Urothelium cell line (cell line): ENCODE measurements around the gene JPT1.
A peak's percentile ranks its signal among the peaks of the same experiment; 100 is the strongest.
"Not testable (repeated sequence)": the region's sequence is repeated elsewhere in the genome, so short reads cannot be mapped to it uniquely, and the experiment has no call there.

Experiments
- DNase-seq: peaks from one replicate; pipeline ENCODE4 v3.0.0; 2011; ENCODE audit warnings: low spot score, mixed read lengths
- FAIRE-seq: peaks from 2 replicates; lab custom pipeline; 2011; peaks lifted over from hg19 to GRCh38; lab: Jason Lieb, UNC

JPT1 gene

DNA sequence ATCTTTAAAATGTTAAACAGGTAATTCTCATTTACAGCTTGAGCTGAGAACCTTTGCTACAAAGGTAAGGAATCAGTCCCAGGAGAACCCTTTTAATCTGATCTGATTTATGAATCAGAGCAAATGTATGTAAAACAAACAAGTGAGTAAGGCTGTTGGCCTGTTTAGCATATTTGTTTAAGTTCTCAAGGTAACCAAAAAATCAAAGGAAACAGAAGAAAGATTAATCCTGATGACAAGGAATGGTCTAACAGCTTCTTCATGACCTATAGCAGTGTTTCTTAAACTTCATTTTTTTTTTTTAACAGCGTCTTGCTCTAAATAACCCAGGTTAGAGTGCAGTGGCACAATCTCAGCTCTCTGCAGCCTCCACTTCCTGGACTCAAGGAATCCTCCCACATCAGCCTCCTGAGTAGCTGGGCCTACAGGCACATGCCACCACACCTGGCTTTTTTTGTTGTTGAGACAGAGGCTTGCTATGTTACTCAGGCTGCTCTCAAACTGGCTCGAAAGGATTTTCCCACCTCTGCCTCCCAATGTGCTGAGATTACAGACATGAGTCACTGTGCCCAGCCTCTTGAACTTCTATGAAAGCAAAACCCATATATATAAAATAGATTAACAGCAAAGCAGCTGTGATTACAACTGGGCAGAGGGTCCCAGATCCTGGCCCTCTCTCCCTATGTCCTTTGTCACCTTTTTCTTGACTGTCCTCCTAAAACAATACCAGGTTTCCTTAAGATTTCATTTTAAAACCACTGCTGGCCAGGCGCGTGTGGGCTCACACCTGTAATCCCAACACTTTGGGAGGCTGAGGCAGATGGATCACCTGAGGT is 5.1 kb upstream of the JPT1 start:
- DNase-seq (no peak), FAIRE-seq (no peak)

DNA sequence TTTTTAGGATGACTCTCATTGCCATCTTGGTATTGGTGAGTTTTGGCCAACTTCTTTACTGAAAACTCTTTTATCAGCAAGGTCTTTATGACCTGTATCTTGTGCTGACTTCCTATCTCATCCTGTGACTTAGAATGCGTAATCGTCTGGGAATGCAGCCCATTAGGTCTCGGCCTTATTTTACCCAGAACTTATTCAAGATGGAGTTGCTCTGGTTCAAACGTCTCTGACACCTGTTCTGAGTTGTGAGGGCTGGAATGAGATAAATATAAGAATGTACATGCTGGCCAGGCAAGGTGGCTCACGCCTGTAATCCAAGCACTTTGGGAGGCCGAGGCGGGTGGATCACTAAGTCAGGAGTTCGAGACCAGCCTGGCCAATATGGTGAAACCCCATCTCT is 4.2 kb upstream of the JPT1 start:
- not testable (repeated sequence) for DNase-seq, FAIRE-seq

DNA sequence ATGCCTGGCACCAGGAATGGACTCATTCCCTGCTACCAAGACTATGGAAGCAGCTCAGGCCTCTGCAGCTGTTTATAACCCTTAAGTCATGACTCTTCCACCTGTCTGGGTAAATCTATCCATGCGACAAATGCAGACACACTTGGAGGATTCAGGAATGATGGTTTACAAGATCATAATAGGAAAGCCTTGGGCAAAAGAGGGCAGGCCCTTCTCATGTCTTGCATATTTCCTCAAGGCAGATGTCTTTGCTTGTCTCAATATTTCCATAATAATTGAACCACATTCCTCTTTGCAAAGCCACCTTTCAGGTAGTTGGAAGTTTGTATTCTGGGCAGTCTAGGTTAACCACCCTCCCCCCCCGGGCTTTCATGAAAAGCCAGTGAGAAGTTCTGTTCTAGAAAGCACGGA is 884 bp upstream of the JPT1 start:
- no peak for DNase-seq
- FAIRE-seq, result no peak

DNA sequence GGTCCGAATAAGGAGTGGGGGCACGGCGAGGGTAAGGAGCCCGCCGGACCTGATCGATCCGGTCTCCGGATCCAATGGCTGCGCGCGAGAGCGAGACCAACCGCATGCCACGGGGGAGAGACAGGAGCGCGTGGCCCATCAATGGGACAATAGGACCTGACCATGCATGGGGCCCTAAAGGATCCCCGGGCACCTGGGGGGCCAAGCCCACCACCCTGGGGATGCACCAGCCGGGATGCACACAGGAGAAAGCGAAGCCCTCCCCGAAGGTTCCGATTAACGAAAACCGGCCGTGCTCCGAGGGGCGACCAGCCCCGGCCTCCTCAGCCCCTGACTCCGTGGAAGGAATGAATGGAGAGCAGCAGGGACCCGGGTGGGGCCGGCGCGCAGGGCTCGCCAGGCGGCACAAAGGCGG is 525 bp downstream of the JPT1 start:
- FAIRE-seq, result no peak

DNA sequence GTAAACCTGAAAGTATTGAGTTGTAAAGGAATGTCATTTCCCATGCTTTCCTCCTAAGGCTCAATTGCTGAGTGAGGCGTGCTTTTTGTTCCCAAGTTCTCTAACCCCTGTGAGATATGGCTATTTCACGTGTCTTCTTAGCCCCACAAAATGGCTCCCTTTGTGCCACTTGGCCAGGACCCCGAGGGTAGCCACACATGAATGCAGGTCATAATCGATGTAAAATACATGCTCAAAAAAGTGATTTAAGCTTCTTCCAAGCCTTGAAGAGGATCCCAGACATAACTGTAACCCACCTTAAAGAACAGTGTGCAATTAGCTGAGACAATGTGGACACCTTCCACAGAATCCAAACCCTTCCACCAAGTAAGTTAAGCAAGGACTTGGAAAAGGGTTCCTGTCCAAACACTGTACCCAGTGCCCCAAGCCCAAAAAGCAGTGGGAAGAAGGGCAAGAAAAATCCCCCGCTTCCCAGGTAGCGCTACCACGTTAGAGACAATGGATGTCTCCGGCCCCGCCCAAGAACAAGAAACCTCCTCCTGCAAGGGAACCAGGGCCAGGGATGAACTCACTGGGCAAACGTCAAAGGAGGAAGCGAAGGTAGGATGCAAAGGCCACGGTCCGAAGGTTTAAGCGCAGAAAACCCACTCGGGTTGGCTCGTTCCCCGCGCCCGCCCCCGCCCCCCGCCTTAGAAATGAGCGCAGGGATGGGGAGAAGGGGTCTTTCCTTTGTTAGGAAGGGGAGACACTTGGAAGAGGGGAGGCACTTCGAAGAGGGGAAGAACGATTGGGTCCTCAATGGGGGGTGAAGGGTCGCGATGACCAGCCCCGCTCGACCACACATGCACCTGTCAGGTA is 1.2 kb downstream of the JPT1 start:
- FAIRE-seq (no peak), DNase-seq (peak; percentile 60)

More for the DNA sequence above, 525 bp downstream of the JPT1 start:
- peak; percentile 36 for DNase-seq

DNA sequence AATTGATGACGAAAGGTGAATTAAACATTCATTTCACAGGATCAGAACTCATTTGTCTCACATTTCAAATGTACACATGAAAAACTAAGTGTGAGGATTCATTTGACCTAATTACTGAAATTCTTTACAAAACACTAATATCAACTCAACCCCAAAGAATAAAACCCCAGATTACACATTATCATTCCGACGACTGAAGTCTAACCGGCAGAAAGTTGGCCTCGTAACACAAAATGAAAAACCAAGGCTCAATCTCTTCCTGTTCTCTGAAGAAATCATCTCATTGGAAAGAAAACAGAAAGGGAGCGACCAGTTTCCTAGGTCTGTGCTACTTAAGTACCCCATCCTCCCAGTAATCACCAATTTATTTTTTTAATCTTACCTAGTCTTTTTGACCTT is 1.8 kb downstream of the JPT1 start:
- DNase-seq, result no peak
- FAIRE-seq, result no peak

DNA sequence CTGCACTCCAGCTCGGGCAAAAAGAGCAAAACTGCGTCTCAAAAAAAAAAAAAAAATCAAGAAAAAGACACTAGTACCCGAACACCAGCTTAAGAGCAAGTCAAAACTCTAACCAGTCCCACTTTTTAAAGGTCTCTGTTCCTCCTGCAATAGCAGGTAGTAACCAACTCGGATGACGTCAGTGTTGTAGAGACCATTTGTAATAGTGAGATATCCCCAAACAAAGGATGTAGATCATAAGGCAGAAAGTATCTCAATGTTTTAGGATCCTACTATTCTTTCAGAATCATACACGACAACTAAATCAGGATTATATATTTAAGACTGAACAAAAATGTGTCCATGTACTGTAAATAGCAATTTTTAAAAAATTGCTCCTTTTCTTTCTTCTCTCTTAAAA is 2.4 kb downstream of the JPT1 start:
- DNase-seq (no peak), FAIRE-seq (no peak)

DNA sequence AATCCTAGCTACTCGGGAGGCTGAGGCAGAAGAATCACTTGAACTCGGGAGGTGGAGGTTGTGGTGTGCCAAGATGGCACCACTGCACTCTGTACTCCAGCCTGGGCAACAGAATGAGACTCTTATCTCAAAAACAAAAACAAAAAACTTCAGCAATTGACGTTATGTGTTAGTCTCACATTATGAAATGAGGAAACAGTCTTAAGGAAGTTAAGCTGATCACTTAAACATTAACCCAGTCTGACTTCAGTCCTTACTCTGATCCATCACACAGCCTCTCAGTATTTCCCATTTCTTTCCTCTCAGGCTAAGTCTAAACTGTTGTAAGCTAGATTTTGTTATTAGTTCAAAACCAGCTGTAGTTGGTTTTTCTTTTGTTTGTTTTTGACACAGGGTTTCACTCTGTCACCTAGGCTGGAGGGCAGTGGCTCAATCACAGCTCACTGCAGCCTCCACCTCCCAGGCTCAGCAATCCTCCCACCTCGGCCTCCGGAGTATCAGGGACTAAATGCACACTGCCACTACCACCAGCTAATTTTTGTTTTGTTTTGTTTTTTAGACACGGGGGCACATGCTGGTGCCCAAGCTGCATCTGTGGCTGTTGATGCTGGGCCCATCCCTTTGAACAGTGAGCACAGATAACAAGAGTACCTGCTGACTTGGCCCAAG is 6.3 kb downstream of the JPT1 start:
- FAIRE-seq (no peak), DNase-seq (no peak)

DNA sequence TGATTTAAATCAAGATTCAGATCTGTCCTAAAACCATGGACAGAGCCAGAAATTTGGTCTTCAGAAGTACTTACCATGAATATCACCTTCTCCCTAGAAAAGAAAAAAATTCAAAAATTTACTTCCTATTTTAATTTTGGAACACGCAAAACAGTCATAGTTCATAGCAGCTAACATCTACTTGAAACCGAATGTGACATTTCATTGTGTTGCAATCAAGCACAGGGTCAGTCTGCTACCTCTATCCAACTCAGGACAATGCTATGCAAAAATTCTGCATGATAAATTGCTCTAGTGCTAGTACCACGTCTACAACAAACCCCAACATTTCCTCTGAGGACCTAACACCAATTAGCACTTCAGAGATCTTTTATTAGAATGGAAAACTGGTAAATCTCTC is 7.7 kb downstream of the JPT1 start:
- FAIRE-seq (no peak), DNase-seq (no peak)

DNA sequence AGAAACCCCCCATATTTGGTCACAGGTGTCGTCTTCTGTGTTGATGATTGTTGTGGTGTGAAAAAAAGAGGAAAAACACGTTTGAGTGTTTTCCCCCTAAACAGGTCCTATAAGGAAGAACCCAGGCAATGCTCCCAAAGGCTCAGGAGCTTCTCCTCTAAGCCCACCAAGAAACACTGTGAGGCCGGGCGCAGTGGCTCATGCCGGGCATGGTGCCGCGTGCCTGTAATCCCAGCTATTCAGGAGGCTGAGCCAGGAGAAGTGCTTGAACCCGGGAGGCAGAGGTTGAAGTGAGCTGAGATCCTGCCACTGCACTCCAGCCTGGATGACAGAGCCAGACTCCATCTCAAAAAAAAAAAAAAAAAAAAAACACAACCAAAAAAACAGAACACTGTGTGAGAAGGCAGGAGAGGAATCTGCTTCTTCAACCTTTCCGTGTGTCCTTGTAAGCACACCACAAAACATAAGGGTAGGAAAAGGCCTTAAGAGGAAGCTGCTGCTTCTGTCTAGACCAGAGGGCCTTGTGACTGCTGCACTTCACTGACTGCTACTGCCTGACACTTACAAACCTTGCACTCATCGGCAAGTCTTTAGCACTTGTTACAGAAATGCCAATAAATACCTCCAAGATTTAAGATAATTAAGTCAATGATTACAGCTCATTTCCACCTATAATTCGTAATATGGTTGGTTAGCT is 9.3 kb downstream of the JPT1 start:
- no peak for FAIRE-seq
- no peak for DNase-seq

DNA sequence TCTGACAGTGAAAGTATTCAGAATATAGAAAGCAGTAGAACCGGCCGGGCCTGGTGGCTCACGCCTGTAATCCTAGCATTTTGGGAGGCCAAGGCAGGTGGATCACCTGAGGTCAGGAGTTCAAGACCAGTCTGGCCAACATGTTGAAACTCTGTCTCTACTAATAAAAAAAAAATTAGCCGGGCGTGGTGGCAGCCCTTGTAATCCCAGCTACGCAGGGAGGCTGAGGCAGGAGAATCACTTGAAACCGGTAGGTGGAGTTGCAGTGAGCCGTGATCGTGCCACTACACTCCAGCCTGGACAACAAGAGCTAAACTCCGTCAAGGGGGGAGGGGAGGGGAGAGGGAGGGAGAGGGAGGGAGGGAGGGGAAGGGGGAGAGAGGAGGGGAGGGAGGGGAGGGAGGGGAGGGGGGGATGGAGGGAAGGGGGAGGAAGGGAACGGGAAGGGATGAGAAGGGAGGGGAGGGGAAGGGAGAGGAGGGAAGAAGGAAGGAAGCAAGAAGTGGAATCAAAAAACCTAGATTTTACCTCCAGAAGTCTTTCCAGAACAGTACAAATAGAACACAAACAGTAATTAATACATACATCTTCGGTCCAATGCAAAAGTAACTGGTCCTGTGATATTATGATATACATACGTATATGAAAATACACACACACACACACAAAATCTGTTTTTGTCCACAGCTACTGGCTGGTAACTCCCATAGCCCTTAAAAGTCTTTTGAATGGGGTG is 11.9 kb downstream of the JPT1 start:
- DNase-seq (no peak), FAIRE-seq (no peak)

DNA sequence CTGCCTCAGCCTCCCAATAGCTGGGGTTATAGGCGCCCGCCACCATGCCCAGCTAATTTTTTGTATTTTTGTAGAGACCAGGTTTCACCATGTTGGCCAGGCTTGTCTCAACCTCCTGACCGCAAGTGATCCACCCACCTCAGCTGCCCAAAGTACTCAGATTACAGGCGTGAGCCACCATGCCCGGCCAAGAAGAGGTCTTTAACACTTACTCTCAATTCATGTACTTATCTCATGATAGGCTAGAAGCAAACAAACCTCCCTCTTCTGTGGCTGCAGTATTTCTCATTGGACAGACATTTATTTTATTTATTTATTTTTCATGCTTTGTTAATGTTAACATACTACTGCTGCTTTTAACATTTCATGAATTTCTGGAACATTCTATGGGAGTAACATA is 15.8 kb downstream of the JPT1 start:
- DNase-seq (no peak), FAIRE-seq (no peak)

DNA sequence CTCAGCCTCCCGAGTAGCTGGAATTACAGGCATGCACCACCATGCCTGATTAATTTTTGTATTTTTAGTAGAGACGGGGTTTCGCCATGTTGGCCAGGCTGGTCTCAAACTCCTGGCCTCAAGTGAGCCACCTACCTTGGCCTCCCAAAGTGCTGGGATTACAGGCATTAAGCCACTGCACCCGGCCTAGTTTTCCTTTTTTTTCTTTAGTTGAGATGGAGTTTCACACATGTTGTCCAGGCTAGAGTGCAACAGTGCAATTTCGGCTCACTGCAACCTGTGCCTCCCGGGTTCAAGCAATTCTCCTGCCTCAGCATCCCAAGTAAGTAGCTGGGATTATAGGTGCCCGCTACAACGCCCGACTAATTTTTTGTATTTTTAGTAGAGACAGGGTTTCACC is 16.6 kb downstream of the JPT1 start:
- not testable (repeated sequence) for FAIRE-seq, DNase-seq

DNA sequence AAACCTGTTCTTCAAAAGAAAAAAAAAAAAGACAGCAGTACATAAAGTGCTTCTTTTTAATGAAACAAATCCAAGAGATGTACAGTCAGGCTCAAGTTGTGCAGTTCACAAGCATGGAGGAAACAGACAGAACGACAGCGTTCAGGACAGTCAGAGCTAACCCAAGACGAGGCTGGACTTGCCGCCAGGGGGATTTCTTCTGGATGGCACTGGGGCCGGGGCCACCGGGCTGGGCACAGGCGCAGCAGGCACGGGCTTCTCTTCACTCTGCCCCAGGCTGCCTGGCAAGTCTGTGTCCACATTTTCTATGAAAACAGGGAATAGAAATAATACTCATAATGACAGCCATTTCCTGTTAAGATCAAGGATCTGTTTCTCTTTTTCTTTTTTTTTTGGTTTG is 18.4 kb downstream of the JPT1 start:
- no peak for FAIRE-seq

DNA sequence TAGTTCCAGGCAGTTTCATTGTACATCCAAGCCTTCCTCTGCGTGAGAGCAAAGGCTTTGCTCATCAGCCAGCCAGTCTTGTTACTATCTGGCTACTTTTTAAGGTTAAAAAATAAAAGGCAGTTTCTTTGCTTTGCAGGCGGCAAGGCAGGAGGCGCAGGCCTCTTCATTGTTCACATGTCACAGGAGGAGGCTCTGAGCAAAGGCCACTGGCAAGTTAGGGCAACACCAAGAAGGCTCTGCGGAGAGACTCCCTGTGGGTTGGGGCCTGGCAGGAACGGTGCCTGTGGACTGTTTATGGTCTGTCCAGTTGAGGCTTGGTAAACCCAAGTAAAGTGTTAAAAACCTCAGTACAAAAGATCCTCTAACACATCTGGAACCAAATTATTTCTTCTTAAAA is 18.9 kb downstream of the JPT1 start:
- DNase-seq (no peak), FAIRE-seq (no peak)

More for the DNA sequence above, 18.4 kb downstream of the JPT1 start:
- DNase-seq, result no peak

DNA sequence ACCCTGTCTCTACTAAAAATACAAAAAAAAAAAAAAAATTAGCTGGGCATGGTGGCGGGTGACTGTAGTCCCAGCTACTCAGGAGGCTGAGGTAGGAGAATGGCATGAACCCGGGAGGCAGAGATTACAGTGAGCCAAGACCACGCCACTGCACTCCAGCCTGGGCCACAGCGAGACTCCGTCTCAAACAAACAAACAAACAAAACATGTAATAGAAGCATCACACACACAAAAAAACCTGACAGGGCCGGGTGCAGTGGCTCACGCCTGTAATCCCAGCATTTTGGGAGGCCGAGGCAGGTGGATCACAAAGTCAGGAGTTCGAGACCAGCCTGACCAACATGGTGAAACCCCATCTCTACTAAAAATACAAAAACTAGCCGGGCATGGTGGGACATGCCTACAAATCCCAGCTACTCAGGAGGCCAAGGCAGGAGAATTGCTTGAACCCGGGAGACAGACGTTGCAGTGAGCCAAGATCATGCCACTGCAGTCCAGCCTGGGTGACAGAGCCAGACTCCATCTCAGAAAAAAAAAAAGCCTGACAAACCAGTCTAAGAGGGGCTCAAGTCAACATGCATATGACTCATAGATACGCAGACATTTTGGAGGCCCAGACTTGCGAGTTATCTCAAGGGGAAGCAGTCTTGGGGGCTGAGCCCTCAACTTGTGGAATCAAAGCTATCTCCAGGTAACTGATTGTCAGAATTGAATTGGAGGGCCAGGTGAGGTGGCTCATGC is 20.5 kb downstream of the JPT1 start:
- FAIRE-seq, DNase-seq: not testable (repeated sequence)

DNA sequence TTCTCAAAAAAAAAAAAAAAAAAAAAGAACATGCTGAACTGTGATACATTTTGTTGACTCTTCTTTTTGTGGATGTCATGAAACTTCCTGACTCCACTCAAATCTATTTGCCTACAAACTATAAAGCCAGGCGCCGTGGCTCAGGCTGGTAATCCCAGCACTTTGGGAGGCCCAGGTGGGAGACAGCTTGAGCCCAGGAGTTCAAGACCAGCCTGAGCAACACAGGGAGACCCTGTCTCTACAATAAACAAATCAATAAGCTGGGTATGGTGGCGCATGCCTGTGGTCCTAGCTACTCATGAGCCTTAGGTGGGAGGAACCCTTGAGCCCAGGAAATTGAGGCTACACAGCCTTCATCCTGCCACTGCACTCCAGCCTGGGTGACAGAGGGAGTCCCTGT is 21.3 kb downstream of the JPT1 start:
- DNase-seq (no peak), FAIRE-seq (no peak)

DNA sequence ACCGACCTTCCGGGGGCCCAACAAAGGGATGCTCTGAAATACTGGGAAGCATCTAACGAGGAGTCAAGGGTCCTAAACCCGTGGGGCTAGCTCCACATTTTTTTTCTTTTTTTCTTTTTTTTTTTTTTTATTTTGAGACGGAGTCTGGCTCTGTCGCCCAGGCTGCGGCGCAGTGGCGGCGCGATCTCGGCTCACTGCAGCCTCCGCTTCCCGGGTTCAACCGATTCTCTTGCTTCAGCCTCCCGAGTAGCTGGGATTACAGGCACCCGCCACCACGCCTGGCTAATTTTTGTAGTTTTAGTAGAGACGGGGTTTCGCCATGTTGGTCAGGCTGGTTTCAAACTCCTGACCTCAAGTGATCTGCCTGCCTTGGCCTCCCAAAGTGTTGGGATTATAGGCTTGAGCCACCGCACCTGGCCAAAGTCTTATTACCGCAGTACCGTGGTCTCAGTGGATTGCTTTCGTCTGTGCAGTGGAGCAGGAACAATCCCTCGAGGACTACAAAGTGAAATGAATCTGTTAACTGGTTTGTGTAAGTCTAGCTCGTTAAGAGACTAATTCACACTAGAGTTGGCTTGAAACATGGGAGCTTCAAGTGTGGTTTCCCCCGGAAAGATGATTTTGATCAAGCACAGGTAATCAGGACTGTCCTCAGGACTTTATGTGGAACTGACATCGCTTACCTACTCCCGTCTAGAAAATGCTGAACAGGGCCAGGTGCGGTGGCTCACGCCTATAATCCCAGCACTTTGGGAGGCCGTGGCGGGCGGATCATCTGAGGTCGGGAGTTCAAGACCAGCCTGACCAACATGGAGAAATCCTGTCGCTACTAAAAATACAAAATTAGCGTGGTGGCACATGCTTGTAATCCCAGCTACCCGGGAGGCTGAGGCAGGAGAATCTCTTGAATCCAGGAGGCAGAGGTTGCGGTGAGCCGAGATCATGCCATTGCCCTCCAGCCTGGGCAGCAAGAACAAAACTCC is 22.0 kb downstream of the JPT1 start:
- not testable (repeated sequence) for DNase-seq, FAIRE-seq
